ENCODE data around the gene DPY19L3. TPM values are rescaled to one million over a fixed set of nuclear protein-coding genes. Genes with fewer than 3 reads are reported as not detected.

The DPY19L3 gene
- total RNA-seq, 2 donors from 2014 or later, result 3.7 to 14.6 TPM

- Histone ChIP-seq H3K4me3 (no peak overlapping the region), H3K4me1 (peaks cover 0 to 22% of the 10 kb centered on the region in 2 donors), H3K9me3 (no peaks in the 10 kb centered on the region), H3K27ac (no peak overlapping the region), H3K27me3 (no peaks in the 10 kb centered on the region), H3K36me3 (no peaks in the 10 kb centered on the region)
- TF ChIP-seq CTCF (IDR thresholded peaks at IDR 0.05), result no peak
- no peak for DNase-seq (ENCODE audit: low spot score)
These were observed 3.6 kb upstream of the DPY19L3 start for GRCh38 chr19:32401992-32402391.

GRCh38 chr19:32403291-32403995 is 2.1 kb upstream of the DPY19L3 start:
- Histone ChIP-seq H3K36me3 (no peaks in the 10 kb centered on the region), H3K9me3 (no peaks in the 10 kb centered on the region), H3K27ac (no peak overlapping the region), H3K4me1 (peaks cover 0 to 22% of the 10 kb centered on the region in 2 donors), H3K27me3 (no peaks in the 10 kb centered on the region), H3K4me3 (no peak overlapping the region)
- TF ChIP-seq CTCF (IDR thresholded peaks at IDR 0.05), result no peak
- no peak for DNase-seq (ENCODE audit: low spot score)

GRCh38 chr19:32404213-32404932 is 1.2 kb upstream of the DPY19L3 start:
- no peak for DNase-seq (ENCODE audit: low spot score)

DNA sequence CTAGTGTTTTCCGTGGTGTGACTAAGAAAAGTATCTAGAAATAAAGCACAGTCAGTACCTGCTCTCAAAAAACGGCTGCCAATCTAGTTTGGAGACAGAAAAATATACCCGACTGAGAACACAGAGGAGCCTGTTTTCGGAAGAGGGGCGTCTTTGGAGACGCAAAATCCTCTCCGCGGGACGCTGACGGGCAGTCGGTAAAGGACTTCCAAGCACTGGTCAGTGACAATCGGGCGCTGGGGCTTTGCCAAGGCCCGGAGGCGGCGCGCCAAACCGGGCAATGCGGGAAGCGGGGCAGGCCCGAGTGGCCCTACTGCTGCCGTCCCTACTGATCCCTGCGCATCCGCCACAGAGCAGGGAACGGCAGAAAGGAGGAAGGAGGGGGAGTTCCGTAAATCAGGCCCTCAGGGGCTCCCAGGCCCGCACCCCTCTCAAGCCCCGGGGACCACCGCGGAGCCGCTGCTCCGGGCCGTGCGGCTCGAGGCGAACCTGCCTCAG is 588 bp upstream of the DPY19L3 start:
- Histone ChIP-seq H3K36me3 (peaks cover 5% of the 10 kb centered on the region), H3K4me1 (peaks cover 0 to 22% of the 10 kb centered on the region in 2 donors), H3K27ac (peak overlapping the region; percentile 96 to 100), H3K9me3 (no peaks in the 10 kb centered on the region), H3K4me3 (peak overlapping the region; percentile 86 to 99), H3K27me3 (no peaks in the 10 kb centered on the region)
- no peak for TF ChIP-seq CTCF (IDR thresholded peaks at IDR 0.05)
- DNase-seq (ENCODE audit: low spot score), result peak; percentile 81

More at GRCh38 chr19:32404213-32404932, 1.2 kb upstream of the DPY19L3 start:
- Histone ChIP-seq H3K4me3 (peak overlapping the region; percentile 86 to 99), H3K9me3 (no peaks in the 10 kb centered on the region), H3K4me1 (peaks cover 0 to 22% of the 10 kb centered on the region in 2 donors), H3K27me3 (no peaks in the 10 kb centered on the region), H3K27ac (peak overlapping the region; percentile 96 to 100), H3K36me3 (peaks cover 5% of the 10 kb centered on the region)
- TF ChIP-seq CTCF (IDR thresholded peaks at IDR 0.05), result no peak

- no peak for DNase-seq (ENCODE audit: low spot score)
- peak overlapping the region; percentile 96 to 100 for H3K27ac ChIP-seq
- peak overlapping the region; percentile 86 to 99 for H3K4me3 ChIP-seq
- peaks cover 9% of the 10 kb centered on the region for H3K36me3 ChIP-seq
- peaks cover 0 to 22% of the 10 kb centered on the region in 2 donors for H3K4me1 ChIP-seq
- no peaks in the 10 kb centered on the region for H3K9me3 ChIP-seq
- no peaks in the 10 kb centered on the region for H3K27me3 ChIP-seq
- TF ChIP-seq CTCF (IDR thresholded peaks at IDR 0.05), result no peak
These were observed 812 bp downstream of the DPY19L3 start for GRCh38 chr19:32406161-32407003.

Measured in right atrium auricular region (tissue), 2 donors.